ENCODE measurements around the gene DBNDD2.

Gene DBNDD2

GRCh38 chr20:45450097-45450818 lies 42.2 kb downstream of the DBNDD2 start:
- TF ChIP-seq TAF1 (IDR thresholded peaks at IDR 0.05; ENCODE audit: borderline replicate concordance, insufficient read depth, low read length) (no peak), SIN3A (IDR thresholded peaks at IDR 0.05; ENCODE audit: borderline replicate concordance, insufficient read depth, low read length) (no peak), FOXP2 (optimal IDR thresholded peaks at IDR 0.05; ENCODE audit: borderline replicate concordance, extremely low read depth, extremely low read length, insufficient read depth) (no peak), REST (IDR thresholded peaks at IDR 0.05; ENCODE audit: insufficient read depth in 1 of 2, low read depth in 2 of 2, low read length in 2 of 2) (no peak), POLR2AphosphoS5 (IDR thresholded peaks at IDR 0.05; ENCODE audit: low read depth, low read length) (no peak)

GRCh38 chr20:45452238-45452637 lies 44.1 kb downstream of the DBNDD2 start:
- no peak for TF ChIP-seq REST (IDR thresholded peaks at IDR 0.05; ENCODE audit: insufficient read depth in 1 of 2, low read depth in 2 of 2, low read length in 2 of 2)
- no peak for TF ChIP-seq FOXP2 (optimal IDR thresholded peaks at IDR 0.05; ENCODE audit: borderline replicate concordance, extremely low read depth, extremely low read length, insufficient read depth)
- no peak for TF ChIP-seq SIN3A (IDR thresholded peaks at IDR 0.05; ENCODE audit: borderline replicate concordance, insufficient read depth, low read length)
- no peak for TF ChIP-seq POLR2AphosphoS5 (IDR thresholded peaks at IDR 0.05; ENCODE audit: low read depth, low read length)
- no peak for TF ChIP-seq TAF1 (IDR thresholded peaks at IDR 0.05; ENCODE audit: borderline replicate concordance, insufficient read depth, low read length)

DNA sequence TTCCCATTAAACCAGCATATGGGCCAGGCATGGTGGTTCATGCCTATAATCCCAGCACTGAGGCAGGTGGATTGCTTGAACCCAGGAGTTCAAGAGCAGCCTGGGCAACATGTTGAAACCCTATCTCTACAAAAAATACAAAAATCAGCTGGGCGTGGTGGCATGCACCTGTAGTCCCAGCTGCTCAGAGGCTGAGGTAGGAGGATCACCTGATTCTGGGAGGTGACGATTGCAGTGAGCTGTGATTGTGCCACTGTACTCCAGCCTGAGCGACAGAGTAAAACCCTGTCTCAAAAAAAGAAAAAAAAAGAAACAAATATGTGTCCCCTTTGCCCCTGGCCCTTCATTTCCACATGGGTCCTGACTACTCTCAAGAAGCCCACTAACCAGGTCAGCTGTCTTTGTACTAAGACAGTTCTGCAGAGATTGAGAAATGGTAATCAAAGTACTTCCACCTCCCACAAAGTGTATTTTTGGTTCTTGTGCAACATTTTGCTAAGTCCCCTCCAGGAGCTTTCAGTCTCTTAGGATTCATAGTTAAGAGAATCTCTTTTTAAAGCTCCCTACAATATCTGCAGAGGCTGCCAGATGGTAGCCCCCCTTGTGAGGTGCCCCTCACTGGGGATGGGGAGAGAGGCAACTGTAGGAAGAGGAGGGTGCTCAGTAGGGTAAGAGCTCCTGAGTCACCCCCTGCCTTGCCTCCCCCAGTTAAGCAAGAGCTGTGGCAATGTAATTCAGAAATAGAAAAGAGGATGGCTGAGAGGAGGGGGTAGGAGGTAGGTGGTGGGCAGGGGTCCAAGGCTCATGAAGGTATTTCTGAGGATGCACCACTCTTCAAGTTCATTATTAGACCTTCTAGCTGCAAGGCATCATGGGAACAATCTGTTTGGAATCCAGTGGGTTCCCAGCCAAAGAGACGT lies 44.9 kb downstream of the DBNDD2 start:
- no peak for TF ChIP-seq TAF1 (IDR thresholded peaks at IDR 0.05; ENCODE audit: borderline replicate concordance, insufficient read depth, low read length)
- no peak for TF ChIP-seq REST (IDR thresholded peaks at IDR 0.05; ENCODE audit: insufficient read depth in 1 of 2, low read depth in 2 of 2, low read length in 2 of 2)
- no peak for TF ChIP-seq POLR2AphosphoS5 (IDR thresholded peaks at IDR 0.05; ENCODE audit: low read depth, low read length)
- no peak for TF ChIP-seq SIN3A (IDR thresholded peaks at IDR 0.05; ENCODE audit: borderline replicate concordance, insufficient read depth, low read length)
- TF ChIP-seq FOXP2 (optimal IDR thresholded peaks at IDR 0.05; ENCODE audit: borderline replicate concordance, extremely low read depth, extremely low read length, insufficient read depth), result no peak

DNA sequence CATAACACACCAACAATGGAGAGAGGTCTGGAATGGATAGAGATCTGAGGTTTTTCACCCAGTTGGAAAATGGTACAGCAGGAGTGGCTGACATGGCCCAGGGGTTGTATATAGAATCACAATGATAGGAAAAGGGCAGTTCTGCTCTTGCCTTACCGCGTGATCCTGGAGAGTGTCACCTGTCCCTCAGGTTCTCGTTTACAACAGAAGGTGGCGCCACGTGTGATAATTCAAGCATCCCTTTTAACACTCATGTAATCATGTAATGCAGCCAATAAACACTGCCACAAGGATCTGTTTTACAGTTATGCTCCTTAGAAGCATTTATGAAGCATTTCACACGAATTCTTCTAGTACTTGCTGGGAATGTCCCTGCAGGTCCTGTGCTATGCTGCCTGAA lies 48.5 kb downstream of the DBNDD2 start:
- TF ChIP-seq FOXP2 (optimal IDR thresholded peaks at IDR 0.05; ENCODE audit: borderline replicate concordance, extremely low read depth, extremely low read length, insufficient read depth) (no peak), SIN3A (IDR thresholded peaks at IDR 0.05; ENCODE audit: borderline replicate concordance, insufficient read depth, low read length) (no peak), REST (IDR thresholded peaks at IDR 0.05; ENCODE audit: insufficient read depth in 1 of 2, low read depth in 2 of 2, low read length in 2 of 2) (no peak), POLR2AphosphoS5 (IDR thresholded peaks at IDR 0.05; ENCODE audit: low read depth, low read length) (no peak), TAF1 (IDR thresholded peaks at IDR 0.05; ENCODE audit: borderline replicate concordance, insufficient read depth, low read length) (no peak)
